Stimulated activated effector memory CD8-positive, alpha-beta T cell treated with anti-CD3 and anti-CD28 coated beads, Interleukin-12 subunit alpha, Interleukin-12 subunit beta, amount 100 ng/mL, for 72 hours (primary cell): ENCODE measurements around the gene SRP14.
"Not testable (repeated sequence)": the region's sequence is repeated elsewhere in the genome, so short reads cannot be mapped to it uniquely, and the experiment has no call there.

ENCODE experiments used
- ATAC-seq: fragments of 150-1000 bp; cut with Tn5 transposase; 2 replicates; pipeline ENCODE4 v1.10.0; 2021
- DNase-seq, 2 donors: peaks; one replicate each; pipeline ENCODE4 v3.0.0; 2021 to 2022; ENCODE audit warnings: low spot score in 2 of 2
- H3K27ac Mint-ChIP-seq: one replicate; pipeline ENCODE4 v1.8.0; 2022; ENCODE audit warnings: mild to moderate bottlenecking, mixed read lengths
- H3K36me3 Mint-ChIP-seq: one replicate; pipeline ENCODE4 v1.8.0; 2022; ENCODE audit warnings: mild to moderate bottlenecking, mixed read lengths
- H3K4me1 Mint-ChIP-seq: one replicate; pipeline ENCODE4 v1.8.0; 2022; ENCODE audit warnings: mixed read lengths
- H3K4me3 Mint-ChIP-seq: one replicate; pipeline ENCODE4 v1.8.0; 2022; ENCODE audit warnings: mild to moderate bottlenecking, mixed read lengths
- H3K9me3 Mint-ChIP-seq: one replicate; pipeline ENCODE4 v1.8.0; 2022; ENCODE audit warnings: mixed read lengths

The SRP14 gene

DNA sequence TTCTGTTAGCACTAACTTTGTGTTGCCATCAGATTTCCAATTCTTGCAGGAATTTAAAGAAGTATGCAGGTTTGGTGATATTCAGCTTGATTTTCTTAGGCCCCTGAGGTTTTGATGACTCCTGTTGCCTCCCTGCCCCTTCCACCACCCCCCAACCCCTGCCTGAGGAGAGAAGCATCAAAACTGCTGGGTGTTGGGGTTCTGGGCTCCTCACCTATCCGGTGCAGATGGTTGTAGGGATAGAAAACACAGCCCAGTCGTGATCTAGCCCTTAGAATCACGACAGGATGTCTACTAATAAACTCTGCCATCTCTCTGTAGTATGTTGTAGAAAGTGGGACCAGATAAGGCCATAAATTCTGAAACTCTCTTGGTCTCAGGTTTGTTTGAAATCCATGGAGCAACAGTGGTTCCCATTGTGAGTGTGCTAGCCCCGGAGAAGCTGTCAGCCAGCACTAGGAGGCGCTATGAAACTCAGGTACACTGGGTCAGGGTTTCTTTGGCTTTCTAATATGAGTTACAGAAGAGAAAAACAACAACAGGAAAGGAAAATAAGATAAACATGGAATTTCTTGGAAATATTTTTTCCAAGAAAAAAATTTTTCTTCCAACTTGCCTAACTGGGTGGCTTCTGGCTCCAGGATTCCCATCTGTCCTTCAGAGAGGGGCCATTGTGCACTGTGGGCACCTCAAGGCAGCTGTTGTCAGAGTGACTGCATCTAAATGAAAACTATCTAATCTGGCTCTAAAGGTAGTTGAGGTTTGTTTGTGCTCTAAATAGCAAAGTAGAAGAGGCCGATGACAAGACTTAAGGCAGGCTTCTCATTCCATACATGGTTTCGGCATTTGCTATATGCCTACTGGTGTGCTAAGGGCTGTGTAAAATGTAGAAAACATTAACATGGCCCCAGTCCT is 8.7 kb downstream of the SRP14 start:
- peaks cover 88% of the 10 kb centered on the region for H3K36me3 Mint-ChIP-seq
- no peak for DNase-seq
- no peaks in the 10 kb centered on the region for H3K9me3 Mint-ChIP-seq

DNA sequence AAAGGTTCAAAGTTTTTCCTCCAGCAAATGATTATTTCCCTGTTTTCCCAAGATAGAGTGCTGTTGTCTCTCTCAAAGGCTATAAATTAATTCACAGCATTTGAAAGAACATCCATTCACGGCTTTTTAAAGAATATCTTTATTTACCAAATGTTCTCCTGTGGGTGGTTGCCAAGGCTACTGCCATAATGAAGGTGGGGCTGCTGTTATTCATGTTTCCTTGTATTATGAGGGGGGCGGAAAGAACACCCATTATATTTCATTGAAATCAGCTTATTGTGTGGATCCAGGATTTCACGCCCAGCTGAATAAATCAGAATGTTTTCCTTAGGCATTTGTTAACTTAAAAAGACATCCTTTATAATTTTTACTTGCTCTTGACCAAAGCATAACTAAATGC is 10.1 kb downstream of the SRP14 start:
- no peak for ATAC-seq
- H3K4me1 Mint-ChIP-seq = no peaks in the 10 kb centered on the region
- H3K4me3 Mint-ChIP-seq = no peak overlapping the region
- DNase-seq = no peak
- H3K27ac Mint-ChIP-seq = no peak overlapping the region
- H3K9me3 Mint-ChIP-seq = no peaks in the 10 kb centered on the region
- H3K36me3 Mint-ChIP-seq = peaks cover 86% of the 10 kb centered on the region

More for the DNA sequence above, 8.7 kb downstream of the SRP14 start:
- H3K4me1 Mint-ChIP-seq = peaks cover 6% of the 10 kb centered on the region
- no peak overlapping the region for H3K4me3 Mint-ChIP-seq
- no peak overlapping the region for H3K27ac Mint-ChIP-seq
- no peak for ATAC-seq

DNA sequence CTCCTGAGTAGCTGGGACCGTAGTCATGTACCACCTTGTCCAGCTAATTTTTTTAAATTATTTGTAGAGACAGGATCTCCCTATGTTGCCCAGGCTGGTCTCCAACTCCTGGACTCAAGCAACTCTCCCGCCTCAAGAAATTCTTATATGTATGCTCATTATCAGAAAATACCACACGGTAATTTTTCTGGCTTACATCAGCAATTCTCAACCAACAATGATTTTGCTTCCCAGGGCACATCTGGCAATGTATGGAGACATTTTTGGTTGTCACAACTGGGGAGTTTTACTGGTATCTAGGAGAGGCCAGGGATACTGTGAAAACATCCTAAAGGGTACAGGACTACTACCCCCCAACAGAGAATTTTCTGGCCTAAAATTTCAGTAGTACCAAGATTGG is 10.8 kb downstream of the SRP14 start:
- H3K4me1 Mint-ChIP-seq = no peaks in the 10 kb centered on the region
- no peaks in the 10 kb centered on the region for H3K9me3 Mint-ChIP-seq
- H3K4me3 Mint-ChIP-seq = no peak overlapping the region
- H3K36me3 Mint-ChIP-seq = peaks cover 86% of the 10 kb centered on the region
- no peak for DNase-seq
- no peak for ATAC-seq
- H3K27ac Mint-ChIP-seq = no peak overlapping the region

DNA sequence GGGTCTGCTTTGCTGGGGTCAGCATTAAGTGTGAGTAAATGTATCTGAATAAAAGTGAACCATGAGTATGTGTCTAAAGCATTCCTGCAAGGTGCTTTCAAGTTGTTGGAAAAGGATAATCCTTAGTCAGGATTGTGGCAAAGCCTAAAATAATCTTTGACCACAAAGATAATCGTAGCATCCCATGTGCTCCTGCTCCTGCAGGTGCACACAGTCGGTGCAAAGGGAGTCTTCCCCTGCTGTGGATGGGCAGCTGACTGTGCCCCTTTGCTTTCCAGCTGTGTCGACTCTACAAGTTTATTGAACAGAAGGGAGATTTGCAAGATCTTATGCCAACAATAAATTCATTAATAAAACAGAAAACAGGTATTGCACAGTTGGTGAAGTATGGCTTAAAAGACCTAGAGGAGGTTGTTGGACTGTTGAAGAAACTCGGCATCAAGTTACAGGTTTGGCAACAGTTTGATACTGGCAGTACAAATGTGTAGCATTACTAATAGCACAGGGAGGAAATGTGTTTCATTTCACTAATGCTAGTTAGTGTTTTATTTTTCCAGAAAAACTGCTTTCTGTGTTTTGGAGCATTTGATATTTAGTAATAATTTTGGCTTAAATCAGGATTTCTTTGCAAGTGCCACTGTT is 22.6 kb downstream of the SRP14 start:
- Mint-ChIP-seq H3K36me3 (peaks cover 56% of the 10 kb centered on the region), H3K4me3 (no peak overlapping the region), H3K4me1 (no peaks in the 10 kb centered on the region), H3K27ac (no peak overlapping the region), H3K9me3 (peaks cover 6% of the 10 kb centered on the region)
- ATAC-seq (no peak), DNase-seq (no peak)

DNA sequence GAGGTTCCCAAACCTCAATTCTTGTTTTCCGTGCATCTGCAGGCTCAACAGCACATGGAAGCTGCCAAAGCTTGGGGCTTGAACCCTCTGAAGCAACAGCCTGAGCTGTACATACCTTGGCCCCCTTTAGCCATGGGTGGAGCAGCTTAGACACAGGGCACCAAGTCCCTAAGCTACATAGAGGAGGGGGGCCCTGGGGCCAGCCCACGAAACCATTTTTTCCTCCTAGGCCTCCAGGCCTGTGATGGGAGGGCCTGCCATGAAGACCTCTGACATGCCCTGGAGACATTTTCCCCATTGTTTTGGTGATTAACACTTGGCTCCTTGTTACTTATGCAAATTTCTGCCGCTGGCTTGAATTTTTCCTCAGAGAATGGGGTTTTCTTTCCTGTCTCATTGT is 24.6 kb downstream of the SRP14 start:
- no peaks in the 10 kb centered on the region for H3K4me1 Mint-ChIP-seq
- peaks cover 40% of the 10 kb centered on the region for H3K36me3 Mint-ChIP-seq
- no peak for DNase-seq
- H3K9me3 Mint-ChIP-seq = peaks cover 6% of the 10 kb centered on the region
- no peak overlapping the region for H3K27ac Mint-ChIP-seq
- H3K4me3 Mint-ChIP-seq = no peak overlapping the region
- ATAC-seq = no peak

DNA sequence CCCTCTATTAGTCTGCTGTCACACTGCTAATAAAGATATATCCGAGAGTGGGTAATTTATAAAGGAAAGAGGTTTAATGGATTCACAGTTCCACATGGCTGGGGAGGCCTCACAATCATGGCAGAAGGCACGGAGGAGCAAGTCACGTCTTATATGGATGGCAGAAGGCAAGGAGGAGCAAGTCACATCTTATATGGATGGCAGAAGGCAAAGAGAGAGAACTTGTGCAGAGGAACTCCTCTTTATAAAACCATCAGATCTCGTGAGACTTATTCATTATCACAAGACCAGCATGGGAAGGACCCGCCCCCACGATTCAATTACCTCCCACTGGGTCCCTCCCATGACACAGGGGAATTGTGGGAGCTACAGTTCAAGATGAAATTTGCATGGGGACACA is 25.6 kb downstream of the SRP14 start:
- not testable (repeated sequence) for H3K9me3 Mint-ChIP-seq, H3K4me3 Mint-ChIP-seq, DNase-seq, H3K27ac Mint-ChIP-seq, H3K4me1 Mint-ChIP-seq, ATAC-seq
- peaks cover 42% of the 10 kb centered on the region for H3K36me3 Mint-ChIP-seq

DNA sequence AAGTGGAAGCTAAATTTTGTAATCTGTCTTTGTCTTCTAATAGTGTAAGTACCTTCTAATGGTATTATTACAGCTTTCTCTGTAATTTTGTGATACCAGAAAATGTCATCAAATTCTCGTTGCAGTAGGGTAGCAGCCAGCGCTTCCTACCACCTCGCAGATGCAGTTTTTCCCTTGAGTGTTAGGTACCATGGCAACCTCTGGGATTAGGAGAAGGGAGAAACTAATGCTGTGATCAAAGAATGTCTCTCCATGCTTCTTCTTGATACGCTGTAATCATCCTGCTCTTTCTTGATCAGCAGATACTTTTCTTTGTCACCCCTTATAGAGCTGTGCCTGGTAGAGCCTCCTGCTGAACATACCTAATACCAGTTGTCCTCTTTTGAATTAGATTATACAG is 27.7 kb downstream of the SRP14 start:
- Mint-ChIP-seq H3K27ac (no peak overlapping the region), H3K4me3 (no peak overlapping the region), H3K36me3 (peaks cover 49% of the 10 kb centered on the region), H3K9me3 (peaks cover 6% of the 10 kb centered on the region), H3K4me1 (no peaks in the 10 kb centered on the region)
- DNase-seq (no peak), ATAC-seq (no peak)

DNA sequence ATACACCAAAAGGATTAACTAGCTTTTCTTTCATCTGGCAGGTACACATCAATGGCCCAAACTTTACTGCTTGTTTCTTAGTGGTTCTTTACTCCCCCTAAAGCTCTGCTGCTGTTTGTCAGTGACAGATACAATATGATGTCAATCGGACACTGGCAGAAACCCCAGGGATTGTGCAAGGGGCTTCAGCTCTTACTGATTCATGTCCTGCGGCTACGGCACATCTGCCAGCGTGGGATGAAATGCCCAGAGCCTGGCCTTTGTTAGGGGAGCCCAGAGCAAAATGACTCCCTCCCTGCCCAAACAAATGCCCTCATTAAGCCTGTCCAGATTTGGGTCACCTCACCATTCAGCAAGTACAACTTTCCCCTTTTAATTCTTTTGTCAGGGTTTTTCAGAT is 28.3 kb downstream of the SRP14 start:
- H3K27ac Mint-ChIP-seq = no peak overlapping the region
- ATAC-seq (no peak), DNase-seq (no peak)
- no peaks in the 10 kb centered on the region for H3K4me1 Mint-ChIP-seq
- H3K9me3 Mint-ChIP-seq = peaks cover 6% of the 10 kb centered on the region
- peaks cover 51% of the 10 kb centered on the region for H3K36me3 Mint-ChIP-seq
- no peak overlapping the region for H3K4me3 Mint-ChIP-seq

DNA sequence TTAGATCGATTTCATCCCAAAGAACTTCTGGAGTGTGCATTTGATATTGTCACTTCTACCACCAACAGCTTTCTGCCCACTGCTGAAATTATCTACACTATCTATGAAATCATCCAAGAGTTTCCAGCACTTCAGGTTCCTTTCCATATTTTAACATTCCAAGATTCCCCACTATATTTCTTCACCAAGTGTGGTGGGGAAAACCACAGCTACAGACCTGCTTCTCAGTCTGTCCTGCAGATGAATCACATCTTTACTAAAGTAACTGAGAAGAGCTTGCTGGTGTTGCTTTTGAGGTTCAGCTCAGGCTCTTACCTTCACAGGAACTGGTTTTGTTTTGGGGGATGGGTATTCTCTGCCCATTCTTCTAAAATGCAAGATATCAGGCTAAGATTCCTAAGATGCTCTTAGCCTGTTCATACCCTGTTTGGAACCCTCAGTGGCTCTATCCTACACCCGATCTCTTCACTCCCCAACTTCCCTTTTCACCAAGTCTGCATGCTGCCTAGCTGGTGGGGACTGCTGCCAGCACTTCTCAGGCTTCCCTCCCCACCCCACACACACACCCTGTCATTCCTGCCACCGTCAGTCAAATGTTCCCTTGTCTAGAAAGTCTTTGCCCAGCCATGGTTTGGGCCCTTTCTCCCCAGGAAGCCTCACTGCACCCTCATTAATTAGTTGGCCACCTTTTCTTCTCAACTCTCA is 30.8 kb downstream of the SRP14 start:
- Mint-ChIP-seq H3K27ac (no peak overlapping the region), H3K4me1 (no peaks in the 10 kb centered on the region), H3K4me3 (no peak overlapping the region), H3K9me3 (no peaks in the 10 kb centered on the region), H3K36me3 (peaks cover 60% of the 10 kb centered on the region)
- no peak for DNase-seq
- ATAC-seq = no peak

DNA sequence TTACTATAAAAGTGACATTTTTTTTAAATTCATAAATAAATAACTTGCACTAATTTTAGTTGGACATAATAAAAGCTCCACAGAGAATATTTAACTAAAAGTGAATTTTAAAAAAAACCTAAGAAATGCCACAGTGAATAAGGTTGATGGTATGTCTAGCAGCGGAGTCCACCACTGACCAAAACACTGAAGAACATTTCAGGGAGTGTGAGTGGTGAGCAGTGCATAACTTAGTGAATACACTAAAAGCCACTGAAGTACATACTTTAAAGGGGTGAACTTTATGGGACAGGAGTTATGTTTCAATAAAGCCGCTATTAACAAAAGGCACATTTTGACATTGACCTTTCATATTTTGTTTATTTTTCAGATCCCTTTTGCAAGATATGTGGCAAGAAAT is 32.3 kb downstream of the SRP14 start:
- H3K4me3 Mint-ChIP-seq = no peak overlapping the region
- peaks cover 62% of the 10 kb centered on the region for H3K36me3 Mint-ChIP-seq
- ATAC-seq = no peak
- no peak overlapping the region for H3K27ac Mint-ChIP-seq
- no peaks in the 10 kb centered on the region for H3K4me1 Mint-ChIP-seq
- H3K9me3 Mint-ChIP-seq = no peaks in the 10 kb centered on the region
- no peak for DNase-seq

DNA sequence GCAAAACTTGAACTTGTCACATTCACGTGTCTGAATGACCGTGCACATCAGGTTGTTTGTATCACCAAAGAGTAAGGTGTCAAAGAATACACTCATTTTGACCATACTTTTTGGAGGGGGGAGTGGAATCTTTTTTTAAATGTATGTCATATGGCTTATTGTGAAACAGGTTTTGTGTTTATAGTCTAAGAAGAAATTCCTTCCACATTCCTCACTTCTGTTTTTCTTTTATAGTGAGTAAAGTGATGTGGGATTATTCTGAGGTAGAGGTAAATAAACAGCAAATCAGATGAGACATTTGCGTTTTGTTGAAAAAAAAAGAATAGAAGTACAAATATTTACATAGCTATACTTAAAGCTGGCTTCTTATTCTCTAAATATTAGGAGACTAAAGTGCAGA is 33.0 kb downstream of the SRP14 start:
- peaks cover 63% of the 10 kb centered on the region for H3K36me3 Mint-ChIP-seq
- H3K9me3 Mint-ChIP-seq = no peaks in the 10 kb centered on the region
- ATAC-seq (no peak), DNase-seq (no peak)
- H3K4me3 Mint-ChIP-seq = no peak overlapping the region
- no peak overlapping the region for H3K27ac Mint-ChIP-seq
- no peaks in the 10 kb centered on the region for H3K4me1 Mint-ChIP-seq

DNA sequence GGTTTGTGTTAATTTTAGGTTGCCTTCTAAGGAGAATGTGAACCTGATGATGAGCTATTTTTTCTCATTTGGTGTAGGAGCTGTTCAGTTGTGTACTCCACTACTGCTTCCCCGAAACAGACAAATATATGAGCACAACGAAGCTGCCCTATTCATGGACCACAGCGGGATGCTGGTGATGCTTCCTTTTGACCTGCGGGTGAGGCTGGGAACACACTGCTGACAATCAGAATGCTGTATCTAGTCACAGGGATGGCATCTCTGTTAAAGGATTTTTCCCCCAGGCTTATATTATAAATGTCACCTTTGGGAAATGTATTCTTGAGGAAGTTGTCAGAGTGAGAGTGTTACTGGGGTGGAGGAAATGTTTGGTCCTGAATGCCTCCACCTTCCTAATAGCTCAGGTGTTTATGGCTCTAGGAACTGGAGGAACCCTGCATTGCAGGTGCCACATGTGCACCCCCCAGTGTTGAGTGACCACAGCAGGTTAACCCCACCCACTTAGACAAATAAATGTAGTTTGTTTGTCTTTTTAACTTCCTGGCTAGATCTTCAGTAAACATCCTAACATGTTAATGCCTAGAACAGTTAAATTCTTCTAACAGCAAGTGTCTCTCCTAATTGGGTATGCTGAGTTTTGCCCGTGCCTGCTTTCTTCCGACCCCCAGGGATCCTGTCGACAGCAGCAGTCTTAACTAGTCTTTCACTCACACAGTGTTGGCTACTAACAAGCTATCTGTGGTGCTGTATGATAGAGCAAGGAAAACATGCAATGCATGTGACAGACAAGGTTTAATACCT is 35.7 kb downstream of the SRP14 start:
- Mint-ChIP-seq H3K27ac (no peak overlapping the region), H3K36me3 (peaks cover 61% of the 10 kb centered on the region)
- no peak for DNase-seq

DNA sequence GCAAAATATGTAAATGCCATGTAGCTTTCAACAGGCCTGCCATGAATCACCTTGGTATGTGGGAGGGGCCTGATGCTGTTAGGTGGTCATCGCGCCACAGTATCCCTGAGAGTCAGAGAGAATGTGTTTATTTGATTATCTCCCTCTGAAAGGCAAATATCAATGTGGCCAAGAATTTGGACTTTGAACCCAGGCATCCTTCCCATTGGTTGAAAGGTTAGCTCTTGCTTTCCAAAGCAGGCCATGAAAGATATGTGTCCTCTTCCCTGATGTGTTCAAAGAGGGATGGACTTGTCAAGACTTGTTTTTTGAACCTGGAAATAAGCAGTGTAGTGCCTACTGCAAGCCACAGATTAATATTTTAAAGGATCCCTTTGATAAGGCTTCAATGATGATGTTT is 36.7 kb downstream of the SRP14 start:
- peaks cover 61% of the 10 kb centered on the region for H3K36me3 Mint-ChIP-seq
- H3K4me1 Mint-ChIP-seq = no peaks in the 10 kb centered on the region

More for the DNA sequence above, 35.7 kb downstream of the SRP14 start:
- H3K4me3 Mint-ChIP-seq = no peak overlapping the region
- no peak for ATAC-seq
- H3K9me3 Mint-ChIP-seq = no peaks in the 10 kb centered on the region
- no peaks in the 10 kb centered on the region for H3K4me1 Mint-ChIP-seq

DNA sequence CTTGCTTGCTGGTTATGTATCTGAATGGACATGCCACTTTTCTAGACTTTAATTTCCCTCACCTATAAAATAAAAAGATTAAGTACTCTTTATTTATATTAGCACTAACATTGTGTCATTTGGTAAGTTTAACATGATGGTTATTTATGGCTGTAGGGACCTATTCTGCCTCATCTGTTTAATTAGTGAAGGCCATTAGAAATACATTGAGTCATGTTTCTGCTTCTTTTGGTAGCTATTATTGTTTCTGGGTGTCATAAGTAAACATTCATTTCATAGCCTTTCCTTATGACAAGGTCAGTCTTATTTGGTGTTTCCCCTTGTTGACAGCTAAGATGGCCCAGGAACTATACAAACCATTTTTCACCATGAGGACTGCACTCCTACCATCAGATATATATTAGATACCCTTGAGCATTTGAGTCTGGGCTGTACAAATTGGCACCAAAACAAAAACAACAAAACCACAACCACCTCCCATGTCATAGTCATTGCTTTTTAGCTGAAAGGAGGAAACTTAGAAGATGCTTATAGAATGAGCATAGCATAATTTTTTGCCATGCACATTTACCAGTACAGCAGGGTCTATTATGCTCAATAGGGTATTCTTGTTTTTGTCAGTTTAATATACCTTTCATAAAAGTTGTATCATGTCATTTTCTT is 39.3 kb downstream of the SRP14 start:
- no peaks in the 10 kb centered on the region for H3K9me3 Mint-ChIP-seq
- ATAC-seq (peak; percentile 52), DNase-seq (no peak)
- H3K4me3 Mint-ChIP-seq = no peak overlapping the region
- no peak overlapping the region for H3K27ac Mint-ChIP-seq
- H3K36me3 Mint-ChIP-seq = peaks cover 55% of the 10 kb centered on the region
- H3K4me1 Mint-ChIP-seq = no peaks in the 10 kb centered on the region

More for the DNA sequence above, 36.7 kb downstream of the SRP14 start:
- DNase-seq (no peak), ATAC-seq (no peak)
- H3K9me3 Mint-ChIP-seq = no peaks in the 10 kb centered on the region
- H3K27ac Mint-ChIP-seq = no peak overlapping the region
- H3K4me3 Mint-ChIP-seq = no peak overlapping the region
